HG03060 (cell line): ENCODE results near the gene UBE2E1.
"Not testable (repeated sequence)": the region's sequence is repeated elsewhere in the genome, so short reads cannot be mapped to it uniquely, and the experiment has no call there.

ENCODE experiments used
- ATAC-seq: cut with Tn5 transposase; IDR thresholded peaks from one replicate; pipeline ENCODE4 v1.9.1; 2021; ENCODE audit warnings: low read depth, moderate number of reproducible peaks; ENCODE audit not compliant: unreplicated experiment

UBE2E1 gene

DNA sequence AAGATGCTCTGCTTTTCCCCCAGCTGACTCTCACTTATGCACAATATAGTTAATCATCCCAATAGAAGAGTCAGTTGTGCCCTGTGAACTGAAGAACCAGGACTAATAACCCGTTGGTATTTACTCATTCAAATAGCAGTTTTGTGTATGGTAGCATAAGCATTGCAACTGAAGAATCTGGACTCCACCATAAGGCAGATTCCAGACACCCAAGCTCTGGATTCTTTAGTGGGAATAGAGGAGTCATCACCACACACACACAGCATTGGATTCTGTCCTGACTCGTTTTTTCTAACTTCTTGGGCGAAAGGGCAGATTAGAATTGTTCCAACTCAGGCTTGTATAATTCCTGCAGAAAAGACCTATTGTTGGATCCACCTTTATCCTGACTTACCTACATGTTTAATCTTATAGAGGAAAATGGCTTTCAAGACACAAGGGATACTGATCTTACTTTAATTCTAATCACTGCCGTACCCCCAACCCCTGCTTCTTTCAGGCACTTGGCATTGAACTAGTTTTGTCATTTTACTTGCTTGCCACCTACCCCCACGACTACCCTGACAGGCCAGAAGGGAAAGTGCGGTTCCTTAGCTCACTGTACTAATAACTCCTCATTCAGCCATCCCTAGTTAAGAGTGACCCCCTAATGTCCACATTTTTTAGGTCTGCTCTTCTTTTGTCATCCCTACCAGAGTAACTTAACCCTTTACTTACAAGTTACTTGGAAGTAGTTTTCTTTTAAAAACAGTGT, 68.8 kb downstream of the UBE2E1 start:
- ATAC-seq = no peak

- no peak for ATAC-seq
Measured at GRCh38 chr3:23875113-23875725, 69.5 kb downstream of the UBE2E1 start.

DNA sequence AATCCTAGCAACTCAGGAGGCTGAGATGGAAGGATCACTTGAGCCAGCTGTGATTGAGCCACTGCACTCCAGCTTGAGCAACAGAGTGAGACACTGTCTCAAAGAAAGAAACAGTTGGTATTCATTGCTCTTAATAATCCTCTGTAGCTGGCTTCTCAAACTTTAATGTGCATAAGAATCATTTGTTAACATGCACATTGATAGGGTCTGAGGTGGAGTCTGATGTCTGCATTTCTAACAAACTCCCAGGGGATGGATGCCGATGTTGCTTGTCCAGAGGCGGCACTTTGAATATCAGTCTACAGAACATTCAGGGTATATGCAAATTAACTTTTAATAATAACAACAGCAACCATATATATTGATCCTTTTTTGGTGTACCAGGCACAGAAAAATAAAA, 71.2 kb downstream of the UBE2E1 start:
- no peak for ATAC-seq

GRCh38 chr3:23877329-23877980, 71.7 kb downstream of the UBE2E1 start:
- no peak for ATAC-seq

GRCh38 chr3:23879485-23879884, 73.7 kb downstream of the UBE2E1 start:
- ATAC-seq = no peak

- ATAC-seq = no peak
Measured at GRCh38 chr3:23880703-23881339, 75.1 kb downstream of the UBE2E1 start.

DNA sequence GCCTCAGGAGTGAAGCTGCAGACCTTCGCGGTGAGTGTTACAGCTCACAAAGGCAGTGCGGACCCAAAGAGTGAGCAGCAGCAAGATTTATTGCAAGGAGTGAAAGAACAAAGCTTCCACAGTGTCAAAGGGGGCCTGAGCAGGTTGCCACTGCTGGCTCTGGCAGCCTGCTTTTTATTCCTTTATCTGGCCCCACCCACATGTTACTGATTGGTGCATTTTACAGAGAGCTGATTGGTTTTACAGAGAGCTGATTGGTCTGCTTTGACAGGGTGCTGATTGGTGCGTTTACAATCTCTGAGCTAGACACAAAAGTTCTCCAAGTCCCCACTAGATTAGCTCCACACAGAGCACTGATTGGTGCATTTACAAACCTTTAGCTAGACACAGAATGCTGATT, 76.2 kb downstream of the UBE2E1 start:
- not testable (repeated sequence) for ATAC-seq

GRCh38 chr3:23882487-23882918, 76.7 kb downstream of the UBE2E1 start:
- ATAC-seq = no peak

GRCh38 chr3:23884481-23884880, 78.7 kb downstream of the UBE2E1 start:
- no peak for ATAC-seq

DNA sequence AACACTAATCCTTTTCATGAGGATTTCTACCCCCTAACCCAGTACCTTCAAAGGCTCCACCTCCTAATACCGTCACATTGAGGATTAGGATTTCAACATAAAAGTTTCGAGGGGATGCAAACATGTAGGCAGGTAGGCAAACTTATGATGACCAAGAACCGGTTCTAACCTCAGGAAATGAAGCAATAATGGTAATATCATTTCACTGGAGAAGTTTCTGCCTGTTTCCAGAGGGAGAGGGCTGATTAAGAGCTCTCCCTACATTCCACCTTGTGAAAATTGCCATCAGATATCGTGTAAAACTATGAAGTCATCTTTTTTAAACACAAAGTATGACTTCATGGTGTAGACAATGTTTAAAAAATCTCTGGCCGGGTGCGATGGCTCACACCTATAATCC, 79.5 kb downstream of the UBE2E1 start:
- no peak for ATAC-seq

DNA sequence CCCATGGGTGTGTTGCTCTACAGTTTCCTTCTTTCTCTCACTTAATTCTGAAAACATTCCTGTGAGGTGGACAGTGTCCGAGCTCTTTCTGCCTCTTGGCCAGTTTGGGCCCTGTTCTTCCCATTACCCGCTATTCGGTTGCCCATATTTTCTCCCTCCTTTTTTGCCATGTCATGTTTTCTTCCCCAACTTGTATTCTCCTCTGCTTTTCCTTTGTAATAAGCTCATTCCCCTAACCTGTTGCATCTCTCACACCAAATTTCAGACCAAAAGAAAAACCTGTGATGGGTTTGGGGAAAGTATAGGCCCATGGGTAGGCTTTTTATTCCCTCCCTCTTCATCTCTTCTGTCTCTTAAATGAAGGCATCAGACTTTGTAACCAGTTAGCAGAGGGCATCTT, 80.6 kb downstream of the UBE2E1 start:
- ATAC-seq = no peak

GRCh38 chr3:23888617-23889228, 83.0 kb downstream of the UBE2E1 start:
- ATAC-seq = no peak

- no peak for ATAC-seq
Measured at GRCh38 chr3:23889386-23889785, 83.6 kb downstream of the UBE2E1 start.

- no peak for ATAC-seq
Measured at GRCh38 chr3:23889950-23890349, 84.2 kb downstream of the UBE2E1 start.

DNA sequence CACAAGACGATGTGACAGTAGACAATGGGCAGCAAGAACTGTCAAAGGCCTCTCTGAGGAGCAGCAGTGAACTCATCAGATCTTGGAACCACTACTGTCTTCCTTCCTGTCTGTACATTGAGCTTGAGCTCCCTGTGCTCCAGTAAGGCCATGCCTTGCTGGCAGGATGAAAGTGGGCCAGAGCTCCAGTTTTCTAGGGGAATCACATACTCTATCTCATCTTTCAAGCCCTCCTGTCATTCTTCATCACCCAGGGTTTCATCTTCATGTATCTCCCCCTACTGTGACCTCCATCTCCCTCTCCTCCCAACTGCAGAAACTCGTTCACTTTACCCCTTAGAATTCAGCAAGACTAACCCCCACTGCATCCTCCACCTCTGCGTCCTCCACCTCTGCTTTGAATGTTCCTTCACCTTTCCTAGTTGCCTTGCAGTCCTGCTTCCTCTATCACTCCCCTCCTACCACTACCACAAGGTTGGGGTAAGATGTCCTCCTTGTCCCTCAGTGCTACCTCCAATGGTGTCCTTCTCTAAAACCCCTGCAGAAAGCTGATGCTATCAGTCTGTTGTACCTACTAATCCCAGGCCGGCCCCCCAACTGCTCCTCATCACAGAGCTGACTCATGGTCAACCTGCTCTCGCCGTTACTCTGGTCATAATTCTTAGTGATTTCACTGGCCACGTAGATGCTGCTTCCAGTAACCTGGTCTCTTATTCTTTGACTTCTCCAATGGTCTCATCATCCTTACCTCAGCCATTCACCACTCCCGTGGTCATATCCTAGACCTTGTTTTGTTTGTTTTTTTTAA, 88.7 kb downstream of the UBE2E1 start:
- no peak for ATAC-seq

DNA sequence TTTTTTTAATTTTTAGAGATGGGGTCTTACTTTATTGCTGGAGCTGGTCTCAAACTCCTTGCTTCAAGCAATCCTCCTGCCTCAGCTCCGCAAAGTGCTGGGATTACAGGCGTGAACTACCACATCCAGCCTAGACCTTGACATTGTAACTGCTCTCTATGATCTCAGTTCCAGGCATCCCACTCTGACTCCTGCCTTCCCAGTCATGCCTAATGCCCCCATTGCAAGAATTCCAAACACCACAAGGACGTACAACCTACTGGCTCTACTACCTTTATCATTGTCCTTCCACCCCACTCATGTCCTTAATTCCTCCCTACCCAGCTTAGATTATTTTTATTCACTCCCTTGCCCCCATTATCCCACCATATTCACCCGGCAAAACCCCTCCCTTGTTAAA, 89.4 kb downstream of the UBE2E1 start:
- ATAC-seq = no peak

- ATAC-seq = no peak
Measured at GRCh38 chr3:23900744-23901143, 95.0 kb downstream of the UBE2E1 start.

- ATAC-seq = no peak
Measured at GRCh38 chr3:23904545-23904944, 98.8 kb downstream of the UBE2E1 start.

DNA sequence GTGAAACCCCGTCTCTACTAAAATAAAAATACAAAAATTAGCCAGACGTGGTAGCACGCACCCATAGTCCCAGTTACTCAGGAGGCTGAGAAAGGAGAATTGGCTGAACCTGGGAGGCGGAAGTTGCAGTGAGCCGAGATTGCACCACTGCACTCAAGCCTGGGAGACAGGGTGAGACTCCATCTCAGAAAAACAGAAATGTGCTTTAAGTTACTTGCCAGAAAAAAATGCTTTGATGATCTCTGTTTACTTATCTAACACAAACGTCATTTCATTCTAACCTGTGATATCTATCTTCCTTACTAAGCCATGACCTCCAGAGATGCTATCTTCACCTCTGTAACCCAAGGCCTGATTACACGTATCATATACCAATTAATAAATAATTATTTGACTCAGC, 103.6 kb downstream of the UBE2E1 start:
- no peak for ATAC-seq

DNA sequence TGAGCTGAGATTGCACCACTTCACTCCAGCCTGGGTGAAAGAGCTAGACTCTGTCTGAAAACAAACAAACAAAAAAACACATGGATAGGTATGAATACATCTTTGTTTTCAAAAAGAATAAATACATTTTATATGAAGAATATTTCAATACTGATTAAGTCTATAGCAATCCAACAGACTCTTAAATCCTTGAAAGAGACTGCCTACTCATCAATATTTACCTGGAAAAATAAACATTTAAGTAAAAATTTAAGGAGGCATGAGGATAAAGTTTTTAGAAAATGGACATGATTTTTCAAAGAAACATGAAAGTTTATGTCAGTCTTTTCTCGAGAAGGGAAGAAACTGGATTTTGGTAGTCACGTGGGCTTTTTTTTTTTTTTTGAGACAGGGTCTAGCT, 105.6 kb downstream of the UBE2E1 start:
- no peak for ATAC-seq
